Breast epithelium (tissue), 4 donors: ENCODE results near the gene WNT8B. TPM values are rescaled to one million over a fixed set of nuclear protein-coding genes. Genes with fewer than 3 reads are reported as not detected.

Experiments used
- DNase-seq, 2 donors: peaks; one replicate each; pipeline ENCODE4 v3.0.0-alpha.2; 2019; ENCODE audit warnings: low spot score in 2 of 2
- H3K27ac ChIP-seq, 2 donors: fragments of 200-600 bp; sonication (generic) in 1 of 2; one replicate each; pipeline ENCODE4 v1.5.1; 2016 to 2019; ENCODE audit warnings: mild to moderate bottlenecking in 1 of 2
- H3K27me3 ChIP-seq, 2 donors: fragments of 200-600 bp; sonication (generic) in 1 of 2; one replicate each; pipeline versions ENCODE4 v1.5.1 to v1.6.0; 2017 to 2019; ENCODE audit warnings: control low read depth in 1 of 2, mild to moderate bottlenecking in 1 of 2
- H3K36me3 ChIP-seq: fragments of 200-600 bp; one replicate; pipeline ENCODE4 v1.5.1; 2019
- H3K4me1 ChIP-seq, 2 donors: fragments of 200-600 bp; sonication (generic); one replicate each; pipeline ENCODE4 v1.5.1; 2016 to 2019; ENCODE audit warnings: control low read depth in 1 of 2
- H3K4me3 ChIP-seq, 3 donors: fragments of 200-600 bp; sonication (generic); 1 replicate in 2 of 3; 2 replicates in 1 of 3; pipeline ENCODE4 v1.5.1; 2016 to 2019; ENCODE audit warnings: mild to moderate bottlenecking in 3 of 3, moderate library complexity in 2 of 3
- H3K9me3 ChIP-seq, 2 donors: fragments of 200-600 bp; sonication (generic) in 1 of 2; one replicate each; pipeline ENCODE4 v1.5.1; 2016 to 2019; ENCODE audit warnings: control low read depth in 1 of 2
- CTCF ChIP-seq, 3 donors: fragments of 450-650 bp; IDR thresholded peaks; one replicate each; pipeline ENCODE4 v1.5.1; 2016 to 2017; ENCODE audit warnings: antibody characterized with exemption in 3 of 3, mild to moderate bottlenecking in 3 of 3, moderate library complexity in 3 of 3
- POLR2A ChIP-seq: fragments of 450-650 bp; IDR thresholded peaks from one replicate; pipeline ENCODE4 v1.6.1; 2016; ENCODE audit warnings: antibody characterized with exemption, mild to moderate bottlenecking, moderate library complexity
- POLR2AphosphoS5 ChIP-seq, 3 donors: sonication (generic); formaldehyde crosslinking; IDR thresholded peaks; one replicate each; pipeline ENCODE4 v1.6.1; 2017; ENCODE audit warnings: antibody characterized with exemption in 3 of 3
- intact Hi-C: fragments of 100-400 bp; cut with DNase I; formaldehyde crosslinking; loops from one replicate; pipeline ENCODE4 v1.15.1; 2023; ENCODE audit warnings: low total_unique reads
- total RNA-seq, 3 donors: library from RNA; depleted of rRNA; stranded (reverse); fragments of >200 nt; gene quantifications; one replicate each; pipeline ENCODE4 v1.1.0, GENCODE V29; 2016

Gene WNT8B
- total RNA-seq, 3 donors from 2014 or later: not detected

GRCh38 chr10:100433253-100434240 lies 29.3 kb upstream of the WNT8B start:
- Histone ChIP-seq H3K4me1 (no peaks in the 10 kb centered on the region), H3K36me3 (no peaks in the 10 kb centered on the region), H3K4me3 (no peak overlapping the region), H3K27me3 (no peaks in the 10 kb centered on the region), H3K9me3 (no peaks in the 10 kb centered on the region), H3K27ac (no peak overlapping the region)
- TF ChIP-seq CTCF (IDR thresholded peaks at IDR 0.05) (peak; percentile 100), POLR2AphosphoS5 (IDR thresholded peaks at IDR 0.05) (peak in 2 of 3 donors; percentile 45 to 65), POLR2A (no peak)
- intact Hi-C loops: no loop called here
- peak; percentile 92 to 96 for DNase-seq

GRCh38 chr10:100436255-100436654 lies 26.6 kb upstream of the WNT8B start:
- Histone ChIP-seq H3K27me3 (no peaks in the 10 kb centered on the region), H3K4me3 (no peak overlapping the region), H3K27ac (no peak overlapping the region), H3K9me3 (no peaks in the 10 kb centered on the region), H3K4me1 (no peaks in the 10 kb centered on the region), H3K36me3 (no peaks in the 10 kb centered on the region)
- TF ChIP-seq POLR2A (no peak), POLR2AphosphoS5 (IDR thresholded peaks at IDR 0.05) (no peak), CTCF (IDR thresholded peaks at IDR 0.05) (no peak)
- no peak for DNase-seq
- intact Hi-C loops: no loop called here

- H3K36me3 ChIP-seq: no peaks in the 10 kb centered on the region
- no peaks in the 10 kb centered on the region for H3K27me3 ChIP-seq
- no peaks in the 10 kb centered on the region for H3K9me3 ChIP-seq
- H3K27ac ChIP-seq: no peak overlapping the region
- no peak overlapping the region for H3K4me3 ChIP-seq
- no peaks in the 10 kb centered on the region for H3K4me1 ChIP-seq
- intact Hi-C loops: no loop called here
- TF ChIP-seq POLR2A (no peak), CTCF (IDR thresholded peaks at IDR 0.05) (no peak), POLR2AphosphoS5 (IDR thresholded peaks at IDR 0.05) (no peak)
- no peak for DNase-seq
These were observed 24.0 kb upstream of the WNT8B start for GRCh38 chr10:100438674-100439315.

GRCh38 chr10:100442548-100442947 lies 20.3 kb upstream of the WNT8B start:
- Histone ChIP-seq H3K9me3 (no peaks in the 10 kb centered on the region), H3K4me3 (no peak overlapping the region), H3K4me1 (no peaks in the 10 kb centered on the region), H3K27me3 (no peaks in the 10 kb centered on the region), H3K27ac (no peak overlapping the region), H3K36me3 (no peaks in the 10 kb centered on the region)
- intact Hi-C loops: no loop called here
- no peak for DNase-seq
- TF ChIP-seq POLR2AphosphoS5 (IDR thresholded peaks at IDR 0.05) (no peak), CTCF (IDR thresholded peaks at IDR 0.05) (no peak), POLR2A (no peak)
